GM12878 (cell line): ENCODE results near the gene FAM9C. TPM values are rescaled to one million over a fixed set of nuclear protein-coding genes. Genes with fewer than 3 reads are reported as not detected.

ENCODE experiments used
- ATAC-seq: fragments of 200-7000 bp; cut with Tn5 transposase; 3 replicates; pipeline ENCODE4 v1.9.1; 2020; ENCODE audit warnings: mild to moderate bottlenecking, moderate library complexity
- BruUV-seq: library from RNA; stranded (reverse); fragments of 400-500 nt; replicated peaks from 2 replicates; lab custom pipeline; 2021; lab: Mats Ljungman, UMichigan
- CTCF ChIA-PET: fragments of 300-600 bp; sonication (Branson Sonifier 250); formaldehyde crosslinking; extraction: SDS; loops from one replicate; lab custom pipeline; 2021; ENCODE audit warnings: inconsistent platforms; lab: Yijun Ruan, JAX
- POLR2A ChIA-PET: fragments of 350-600 bp; formaldehyde crosslinking; extraction: SDS; loops from one replicate; lab custom pipeline; 2021; ENCODE audit warnings: inconsistent platforms; lab: Charles Lee
- RAD21 ChIA-PET: fragments of 300-600 bp; sonication (Branson Sonifier 250); formaldehyde crosslinking; loops from one replicate; lab custom pipeline; 2023; ENCODE audit warnings: antibody characterized with exemption; ENCODE audit not compliant: unreplicated experiment; lab: Charles Lee
- SMC1A ChIA-PET: fragments of 300-600 bp; sonication (Branson Sonifier 250); formaldehyde crosslinking; loops from one replicate; lab custom pipeline; 2023; ENCODE audit not compliant: unreplicated experiment, uncharacterized antibody; lab: Charles Lee
- DNase-seq: peaks from one replicate; pipeline ENCODE4 v3.0.0-alpha.2; 2011; ENCODE audit warnings: low read depth, low spot score
- FAIRE-seq: peaks from 3 replicates; lab custom pipeline; 2011; peaks lifted over from hg19 to GRCh38; lab: Jason Lieb, UNC
- H2AFZ ChIP-seq: 2 replicates; pipeline ENCODE4 v1.6.0; 2011; ENCODE audit warnings: low read depth, low read length, control low read depth; ENCODE audit not compliant: control insufficient read depth
- H3K27ac ChIP-seq: 2 replicates; pipeline ENCODE4 v1.5.1; 2011; ENCODE audit warnings: control low read depth; ENCODE audit not compliant: control insufficient read depth, insufficient read depth
- H3K27me3 ChIP-seq, 2 experiments: replicated peaks in 1 of 2; 2 replicates each; pipeline versions ENCODE4 v1.6.0 to v1.6.1; 2011; ENCODE audit warnings: low read length in 1 of 2; ENCODE audit not compliant: control insufficient read depth in 2 of 2, insufficient read depth in 2 of 2
- H3K36me3 ChIP-seq, 2 experiments: 2 replicates each; pipeline ENCODE4 v1.5.1; 2011; ENCODE audit warnings: low read length in 1 of 2; ENCODE audit not compliant: control insufficient read depth in 2 of 2, insufficient read depth in 2 of 2
- H3K4me1 ChIP-seq: 2 replicates; pipeline ENCODE4 v1.6.1; 2011; ENCODE audit warnings: mild to moderate bottlenecking, low read length, moderate library complexity, mixed read lengths; ENCODE audit not compliant: control insufficient read depth, insufficient read depth
- H3K4me2 ChIP-seq: 2 replicates; pipeline ENCODE4 v1.6.0; 2011; ENCODE audit warnings: control low read depth; ENCODE audit not compliant: control insufficient read depth, insufficient read depth
- H3K4me3 ChIP-seq: fragments of 200-600 bp; sonication (generic); 2 replicates; pipeline ENCODE4 v1.5.1; 2016
- H3K79me2 ChIP-seq: 2 replicates; pipeline ENCODE4 v1.6.0; 2011; ENCODE audit warnings: low read length; ENCODE audit not compliant: control insufficient read depth, insufficient read depth
- H3K9ac ChIP-seq: 2 replicates; pipeline ENCODE4 v1.8.0; 2011; ENCODE audit warnings: low read length, control low read depth, mixed read lengths; ENCODE audit not compliant: control insufficient read depth, insufficient read depth
- H3K9me3 ChIP-seq: replicated peaks from 3 replicates; pipeline ENCODE4 v1.5.1; 2011; ENCODE audit warnings: mild to moderate bottlenecking, low read length; ENCODE audit not compliant: control insufficient read depth, insufficient read depth
- H4K20me1 ChIP-seq: 2 replicates; pipeline ENCODE4 v1.6.0; 2011; ENCODE audit not compliant: control insufficient read depth, insufficient read depth
- CHD2 ChIP-seq: IDR thresholded peaks from 2 replicates; pipeline ENCODE4 v1.6.1; 2011; ENCODE audit warnings: low read depth, low read length, improper control_type of control experiment, borderline replicate concordance
- CHD4 ChIP-seq: fragments of 200-600 bp; sonication (generic); IDR thresholded peaks from 2 replicates; pipeline ENCODE4 v1.6.1; 2016; ENCODE audit warnings: mild to moderate bottlenecking
- FOS ChIP-seq: IDR thresholded peaks from 3 replicates; pipeline ENCODE4 v1.6.1; 2011; ENCODE audit warnings: borderline replicate concordance; ENCODE audit not compliant: insufficient read length; ENCODE audit errors: extremely low read depth
- FOXK2 ChIP-seq: fragments of 450-650 bp; IDR thresholded peaks from 2 replicates; pipeline ENCODE4 v1.6.1; 2017; ENCODE audit warnings: mild to moderate bottlenecking, moderate library complexity
- POLR2A ChIP-seq: IDR thresholded peaks from 2 replicates; pipeline ENCODE4 v1.6.1; 2011; ENCODE audit warnings: low read depth, mild to moderate bottlenecking, low read length
- RBBP5 ChIP-seq: fragments of 200-600 bp; sonication (generic); conservative IDR thresholded peaks from 2 replicates; pipeline ENCODE4 v1.6.1; 2016
- SRF ChIP-seq, 2 experiments: IDR thresholded peaks; 2 replicates each; pipeline ENCODE4 v1.6.1; 2011; ENCODE audit warnings: low read depth in 2 of 2, low read length in 2 of 2, mild to moderate bottlenecking in 1 of 2, moderate library complexity in 1 of 2
- SUPT20H ChIP-seq: IDR thresholded peaks from 2 replicates; pipeline ENCODE4 v1.6.1; 2011; ENCODE audit warnings: low read depth, mild to moderate bottlenecking, low read length, moderate library complexity, borderline replicate concordance; ENCODE audit not compliant: control insufficient read depth
- TCF12 ChIP-seq: IDR thresholded peaks from 2 replicates; pipeline ENCODE4 v1.6.1; 2011; ENCODE audit warnings: low read depth, mild to moderate bottlenecking, low read length
- WGBS: methylation state at CpG from one replicate; pipeline ENCODE4 v1.1.6; 2016; ENCODE audit warnings: low lambda C conversion rate; ENCODE audit not compliant: insufficient replicate concordance, insufficient coverage; ENCODE audit errors: missing lambda C conversion rate; 5-methylcytosine and 5-hydroxymethylcytosine counted together
- in situ Hi-C: fragments of 300-500 bp; cut with MboI; formaldehyde crosslinking; loops from 9 replicates; pipeline ENCODE4 v1.14.3; 2018; ENCODE audit warnings: mixed read lengths
- intact Hi-C: fragments of 100-400 bp; cut with micrococcal nuclease; formaldehyde crosslinking; loops from one replicate; pipeline ENCODE4 v1.14.2; 2022; ENCODE audit not compliant: unreplicated experiment
- polyA plus RNA-seq, 11 experiments: library from polyadenylated mRNA; depleted of rRNA in 4 of 11; unstranded in 6 of 11; stranded (reverse) in 5 of 11; fragments of >200 nt; fragmentation: Nextera tagmentation in 4 of 11; fragmentation: Illumina TruSeq in 1 of 11; extraction: Ambion mirVana in 4 of 11; extraction: Trizol in 1 of 11; gene quantifications; 1 replicate in 1 of 11; 2 replicates in 10 of 11; pipeline versions ENCODE4 v1.2.1 to v1.2.3, GENCODE V29; 2011 to 2016; ENCODE audit warnings: inconsistent platforms in 2 of 11, missing spikeins in 2 of 11, low read depth in 1 of 11
- total RNA-seq, 4 experiments: library from RNA; depleted of rRNA in 3 of 4; stranded (reverse); fragments of >200 nt in 3 of 4; fragmentation: Illumina TruSeq in 1 of 4; extraction: Trizol in 1 of 4; gene quantifications; 2 replicates each; pipeline versions ENCODE4 v1.2.1 to v1.2.3, GENCODE V29; 2013 to 2021
- TF ChIP-seq, protein P1 (sequence below): fragments of 450-650 bp; formaldehyde crosslinking; IDR thresholded peaks from 2 replicates; pipeline ENCODE4 v1.4.0; 2022; ENCODE audit warnings: mild to moderate bottlenecking, moderate library complexity
- TF ChIP-seq, protein P2 (sequence below): fragments of 450-650 bp; IDR thresholded peaks from 2 replicates; pipeline ENCODE4 v1.6.1; 2018; ENCODE audit warnings: mild to moderate bottlenecking, low read depth, moderate library complexity; ENCODE audit not compliant: partially characterized antibody
- TF ChIP-seq, protein P3 (sequence below): IDR thresholded peaks from 2 replicates; pipeline ENCODE4 v1.6.1; 2012; ENCODE audit warnings: low read depth, low read length, improper control_type of control experiment
- TF ChIP-seq, protein P4 (sequence below): fragments of 150-350 bp; IDR thresholded peaks from 2 replicates; pipeline ENCODE4 v1.6.1; 2014; ENCODE audit warnings: mild to moderate bottlenecking, low read depth, low read length
- TF ChIP-seq, protein P5 (sequence below): IDR thresholded peaks from 2 replicates; pipeline ENCODE4 v1.6.1; 2012; ENCODE audit warnings: low read length, inconsistent platforms

FAM9C gene
- total and polyA plus RNA-seq, 10 of the 15 experiments (the other 5 are each of a cell fraction or from before 2014, with no cell fraction given) = 0.01 to 0.03 TPM; not detected in 8

DNA sequence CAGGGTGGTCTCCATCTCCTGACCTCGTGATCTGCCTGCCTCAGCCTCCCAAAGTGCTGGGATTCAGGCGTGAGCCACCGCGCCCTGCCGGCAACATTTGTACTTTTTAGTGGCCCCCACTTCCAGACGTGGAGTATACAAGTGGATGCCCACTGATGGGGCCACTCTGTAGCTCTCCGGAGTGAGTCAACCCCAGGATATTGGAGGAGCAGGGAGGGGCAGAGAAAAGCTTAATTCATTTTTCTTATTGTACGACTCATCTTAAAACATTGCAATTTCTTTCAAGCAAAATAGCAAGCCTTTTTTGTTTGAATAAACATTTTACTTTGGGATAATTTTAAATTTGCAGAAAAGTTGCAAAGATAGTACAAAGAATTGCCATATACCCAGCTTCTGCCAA is 34.6 kb downstream of the FAM9C start:
- H3K27me3 ChIP-seq = no peaks in the 10 kb centered on the region
- no peaks in the 10 kb centered on the region for H3K36me3 ChIP-seq
- BruUV-seq = no TSS peak
- H3K27ac ChIP-seq = no peak overlapping the region; the same call in 1 of the 2 replicates
- H3K4me2 ChIP-seq = no peak overlapping the region; the same call in 1 of the 2 replicates
- no peaks in the 10 kb centered on the region; the same call in none of the 2 replicates for H3K79me2 ChIP-seq
- DNase-seq (no peak), FAIRE-seq (no peak), ATAC-seq (no peak)
- RAD21 ChIA-PET = interaction anchor here (0.7 to 22.5 kb wide), 10 partner anchors 9 to 255 kb away, joined by 3 to 689 read pairs (median 22); partner anchors contain the start of gene TMSB4X
- in situ Hi-C loops = no loop called here
- H3K9ac ChIP-seq = no peak overlapping the region
- H2AFZ ChIP-seq = no peak overlapping the region
- H3K4me1 ChIP-seq = peaks cover 77% of the 10 kb centered on the region
- SMC1A ChIA-PET = interaction anchor here (1.2 to 25.1 kb wide), 9 partner anchors 12 to 478 kb away, joined by 3 to 847 read pairs (median 115); partner anchors contain the start of gene TMSB4X
- CTCF ChIA-PET = interaction anchor here (0.9 to 12.2 kb wide), 6 partner anchors 11 to 478 kb away, joined by 3 to 123 read pairs (median 8); no protein-coding TSS in a partner anchor
- 76% methylated on average over 8 of the region's 8 CpGs for WGBS
- intact Hi-C loops = loop anchor here (2.0 to 10.0 kb wide), 2 partner anchors 155 to 247 kb away; no protein-coding TSS in a partner anchor
- H3K9me3 ChIP-seq = no peaks in the 10 kb centered on the region
- H3K4me3 ChIP-seq = no peak overlapping the region
- POLR2A ChIA-PET = interaction anchor here (1.0 to 17.2 kb wide), 5 partner anchors 20 to 75 kb away, joined by 3 to 280 read pairs (median 5); no protein-coding TSS in a partner anchor
- H4K20me1 ChIP-seq = no peaks in the 10 kb centered on the region
- TF ChIP-seq CHD2 (no peak), TCF12 (no peak), FOS (no peak), CHD4 (no peak), SRF (IDR thresholded peaks at IDR 0.05; ENCODE audit: low read depth in 2 of 2, low read length in 2 of 2) (no peak), RBBP5 (no peak), SUPT20H (no peak), POLR2A (no peak), FOXK2 (no peak)
- TF ChIP-seq, protein P1, sequence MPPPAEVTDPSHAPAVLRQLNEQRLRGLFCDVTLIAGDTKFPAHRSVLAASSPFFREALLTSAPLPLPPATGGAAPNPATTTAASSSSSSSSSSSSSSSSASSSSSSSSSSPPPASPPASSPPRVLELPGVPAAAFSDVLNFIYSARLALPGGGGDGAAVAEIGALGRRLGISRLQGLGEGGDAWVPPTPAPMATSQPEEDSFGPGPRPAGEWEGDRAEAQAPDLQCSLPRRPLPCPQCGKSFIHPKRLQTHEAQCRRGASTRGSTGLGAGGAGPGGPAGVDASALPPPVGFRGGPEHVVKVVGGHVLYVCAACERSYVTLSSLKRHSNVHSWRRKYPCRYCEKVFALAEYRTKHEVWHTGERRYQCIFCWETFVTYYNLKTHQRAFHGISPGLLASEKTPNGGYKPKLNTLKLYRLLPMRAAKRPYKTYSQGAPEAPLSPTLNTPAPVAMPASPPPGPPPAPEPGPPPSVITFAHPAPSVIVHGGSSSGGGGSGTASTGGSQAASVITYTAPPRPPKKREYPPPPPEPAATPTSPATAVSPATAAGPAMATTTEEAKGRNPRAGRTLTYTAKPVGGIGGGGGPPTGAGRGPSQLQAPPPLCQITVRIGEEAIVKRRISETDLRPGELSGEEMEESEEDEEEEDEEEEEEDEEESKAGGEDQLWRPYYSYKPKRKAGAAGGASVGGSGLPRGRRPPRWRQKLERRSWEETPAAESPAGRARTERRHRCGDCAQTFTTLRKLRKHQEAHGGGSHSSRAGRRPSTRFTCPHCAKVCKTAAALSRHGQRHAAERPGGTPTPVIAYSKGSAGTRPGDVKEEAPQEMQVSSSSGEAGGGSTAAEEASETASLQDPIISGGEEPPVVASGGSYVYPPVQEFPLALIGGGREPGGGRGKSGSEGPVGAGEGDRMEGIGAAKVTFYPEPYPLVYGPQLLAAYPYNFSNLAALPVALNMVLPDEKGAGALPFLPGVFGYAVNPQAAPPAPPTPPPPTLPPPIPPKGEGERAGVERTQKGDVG (CRISPR knock-in tag) = no peak
- TF ChIP-seq, protein P2, sequence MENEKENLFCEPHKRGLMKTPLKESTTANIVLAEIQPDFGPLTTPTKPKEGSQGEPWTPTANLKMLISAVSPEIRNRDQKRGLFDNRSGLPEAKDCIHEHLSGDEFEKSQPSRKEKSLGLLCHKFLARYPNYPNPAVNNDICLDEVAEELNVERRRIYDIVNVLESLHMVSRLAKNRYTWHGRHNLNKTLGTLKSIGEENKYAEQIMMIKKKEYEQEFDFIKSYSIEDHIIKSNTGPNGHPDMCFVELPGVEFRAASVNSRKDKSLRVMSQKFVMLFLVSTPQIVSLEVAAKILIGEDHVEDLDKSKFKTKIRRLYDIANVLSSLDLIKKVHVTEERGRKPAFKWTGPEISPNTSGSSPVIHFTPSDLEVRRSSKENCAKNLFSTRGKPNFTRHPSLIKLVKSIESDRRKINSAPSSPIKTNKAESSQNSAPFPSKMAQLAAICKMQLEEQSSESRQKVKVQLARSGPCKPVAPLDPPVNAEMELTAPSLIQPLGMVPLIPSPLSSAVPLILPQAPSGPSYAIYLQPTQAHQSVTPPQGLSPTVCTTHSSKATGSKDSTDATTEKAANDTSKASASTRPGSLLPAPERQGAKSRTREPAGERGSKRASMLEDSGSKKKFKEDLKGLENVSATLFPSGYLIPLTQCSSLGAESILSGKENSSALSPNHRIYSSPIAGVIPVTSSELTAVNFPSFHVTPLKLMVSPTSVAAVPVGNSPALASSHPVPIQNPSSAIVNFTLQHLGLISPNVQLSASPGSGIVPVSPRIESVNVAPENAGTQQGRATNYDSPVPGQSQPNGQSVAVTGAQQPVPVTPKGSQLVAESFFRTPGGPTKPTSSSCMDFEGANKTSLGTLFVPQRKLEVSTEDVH = no peak
- TF ChIP-seq, protein P3, sequence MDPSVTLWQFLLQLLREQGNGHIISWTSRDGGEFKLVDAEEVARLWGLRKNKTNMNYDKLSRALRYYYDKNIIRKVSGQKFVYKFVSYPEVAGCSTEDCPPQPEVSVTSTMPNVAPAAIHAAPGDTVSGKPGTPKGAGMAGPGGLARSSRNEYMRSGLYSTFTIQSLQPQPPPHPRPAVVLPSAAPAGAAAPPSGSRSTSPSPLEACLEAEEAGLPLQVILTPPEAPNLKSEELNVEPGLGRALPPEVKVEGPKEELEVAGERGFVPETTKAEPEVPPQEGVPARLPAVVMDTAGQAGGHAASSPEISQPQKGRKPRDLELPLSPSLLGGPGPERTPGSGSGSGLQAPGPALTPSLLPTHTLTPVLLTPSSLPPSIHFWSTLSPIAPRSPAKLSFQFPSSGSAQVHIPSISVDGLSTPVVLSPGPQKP = no peak
- TF ChIP-seq, protein P4, sequence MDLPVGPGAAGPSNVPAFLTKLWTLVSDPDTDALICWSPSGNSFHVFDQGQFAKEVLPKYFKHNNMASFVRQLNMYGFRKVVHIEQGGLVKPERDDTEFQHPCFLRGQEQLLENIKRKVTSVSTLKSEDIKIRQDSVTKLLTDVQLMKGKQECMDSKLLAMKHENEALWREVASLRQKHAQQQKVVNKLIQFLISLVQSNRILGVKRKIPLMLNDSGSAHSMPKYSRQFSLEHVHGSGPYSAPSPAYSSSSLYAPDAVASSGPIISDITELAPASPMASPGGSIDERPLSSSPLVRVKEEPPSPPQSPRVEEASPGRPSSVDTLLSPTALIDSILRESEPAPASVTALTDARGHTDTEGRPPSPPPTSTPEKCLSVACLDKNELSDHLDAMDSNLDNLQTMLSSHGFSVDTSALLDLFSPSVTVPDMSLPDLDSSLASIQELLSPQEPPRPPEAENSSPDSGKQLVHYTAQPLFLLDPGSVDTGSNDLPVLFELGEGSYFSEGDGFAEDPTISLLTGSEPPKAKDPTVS = no peak
- TF ChIP-seq, protein P5, sequence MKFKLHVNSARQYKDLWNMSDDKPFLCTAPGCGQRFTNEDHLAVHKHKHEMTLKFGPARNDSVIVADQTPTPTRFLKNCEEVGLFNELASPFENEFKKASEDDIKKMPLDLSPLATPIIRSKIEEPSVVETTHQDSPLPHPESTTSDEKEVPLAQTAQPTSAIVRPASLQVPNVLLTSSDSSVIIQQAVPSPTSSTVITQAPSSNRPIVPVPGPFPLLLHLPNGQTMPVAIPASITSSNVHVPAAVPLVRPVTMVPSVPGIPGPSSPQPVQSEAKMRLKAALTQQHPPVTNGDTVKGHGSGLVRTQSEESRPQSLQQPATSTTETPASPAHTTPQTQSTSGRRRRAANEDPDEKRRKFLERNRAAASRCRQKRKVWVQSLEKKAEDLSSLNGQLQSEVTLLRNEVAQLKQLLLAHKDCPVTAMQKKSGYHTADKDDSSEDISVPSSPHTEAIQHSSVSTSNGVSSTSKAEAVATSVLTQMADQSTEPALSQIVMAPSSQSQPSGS = no peak
